B cell (primary cell): ENCODE measurements around the gene NPS.

Experiments
- CTCF ChIP-seq: fragments of 200-600 bp; IDR thresholded peaks from one replicate; pipeline ENCODE4 v1.8.0; 2022; ENCODE audit warnings: antibody characterized with exemption, mild to moderate bottlenecking
- EZH2 ChIP-seq: IDR thresholded peaks from 2 replicates; pipeline ENCODE4 v1.6.1; 2012; ENCODE audit warnings: borderline replicate concordance, low read depth, mild to moderate bottlenecking, moderate library complexity, low read length; ENCODE audit not compliant: insufficient read depth, poor library complexity, severe bottlenecking

DNA sequence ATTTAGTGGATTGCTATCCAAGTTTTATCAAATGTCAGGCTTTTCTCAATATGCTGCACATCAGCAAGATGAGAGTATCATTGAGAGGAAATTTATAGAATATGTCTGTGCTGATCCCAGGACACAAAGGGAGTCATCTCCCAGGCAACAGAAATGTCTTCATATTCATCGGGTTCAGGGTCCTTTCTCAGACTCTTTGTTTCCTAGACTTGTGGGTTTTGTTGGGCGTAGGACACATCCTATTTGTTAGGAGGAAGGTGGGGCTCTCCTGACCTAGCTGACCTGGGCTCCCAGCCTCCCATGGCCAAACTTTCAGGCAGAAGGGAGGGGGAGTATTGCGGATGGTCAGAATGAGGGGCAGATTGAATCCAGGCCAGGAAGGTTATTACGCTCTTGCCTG is 22.9 kb upstream of the NPS start:
- no peak for TF ChIP-seq CTCF
- TF ChIP-seq EZH2, result no peak
